Measurements from ENCODE around the gene CMTM2.

DNA sequence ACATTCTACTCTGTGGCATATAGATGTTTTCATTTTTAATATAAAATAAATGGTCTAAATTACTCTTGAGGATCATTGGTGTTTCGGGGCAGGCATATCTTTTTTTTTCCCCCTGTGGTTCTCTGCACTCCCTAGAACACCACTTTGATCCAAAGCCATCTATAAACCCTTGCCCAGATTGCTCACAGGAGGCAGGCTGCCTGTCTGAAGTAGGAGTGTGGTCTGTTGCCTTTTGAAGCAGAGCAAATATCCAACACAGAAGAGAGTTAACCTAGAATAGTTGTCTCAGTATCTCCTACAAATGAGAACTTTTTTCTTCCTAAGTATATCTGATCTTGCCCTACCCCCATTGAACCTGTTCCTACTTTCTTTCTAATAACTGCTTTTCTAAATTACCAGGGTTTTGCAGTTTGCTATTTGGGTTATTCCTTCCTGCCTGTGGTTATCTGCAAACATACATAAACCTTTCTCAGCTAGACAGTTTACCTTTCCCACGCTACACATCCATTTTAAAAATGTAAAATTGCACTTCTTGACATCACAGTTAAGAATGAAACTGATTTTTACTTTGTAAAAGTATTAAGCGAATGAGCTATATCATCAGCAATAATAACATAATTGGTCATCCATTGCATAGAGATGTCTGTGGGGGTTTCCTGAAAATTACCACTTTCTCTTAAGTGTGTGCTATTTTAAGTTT is 17.7 kb upstream of the CMTM2 start:
- TF ChIP-seq CTCF (IDR thresholded peaks at IDR 0.05) (no peak), EP300 (IDR thresholded peaks at IDR 0.05) (no peak)
